ENCODE measurements around the gene BTAF1.

Gene BTAF1

DNA sequence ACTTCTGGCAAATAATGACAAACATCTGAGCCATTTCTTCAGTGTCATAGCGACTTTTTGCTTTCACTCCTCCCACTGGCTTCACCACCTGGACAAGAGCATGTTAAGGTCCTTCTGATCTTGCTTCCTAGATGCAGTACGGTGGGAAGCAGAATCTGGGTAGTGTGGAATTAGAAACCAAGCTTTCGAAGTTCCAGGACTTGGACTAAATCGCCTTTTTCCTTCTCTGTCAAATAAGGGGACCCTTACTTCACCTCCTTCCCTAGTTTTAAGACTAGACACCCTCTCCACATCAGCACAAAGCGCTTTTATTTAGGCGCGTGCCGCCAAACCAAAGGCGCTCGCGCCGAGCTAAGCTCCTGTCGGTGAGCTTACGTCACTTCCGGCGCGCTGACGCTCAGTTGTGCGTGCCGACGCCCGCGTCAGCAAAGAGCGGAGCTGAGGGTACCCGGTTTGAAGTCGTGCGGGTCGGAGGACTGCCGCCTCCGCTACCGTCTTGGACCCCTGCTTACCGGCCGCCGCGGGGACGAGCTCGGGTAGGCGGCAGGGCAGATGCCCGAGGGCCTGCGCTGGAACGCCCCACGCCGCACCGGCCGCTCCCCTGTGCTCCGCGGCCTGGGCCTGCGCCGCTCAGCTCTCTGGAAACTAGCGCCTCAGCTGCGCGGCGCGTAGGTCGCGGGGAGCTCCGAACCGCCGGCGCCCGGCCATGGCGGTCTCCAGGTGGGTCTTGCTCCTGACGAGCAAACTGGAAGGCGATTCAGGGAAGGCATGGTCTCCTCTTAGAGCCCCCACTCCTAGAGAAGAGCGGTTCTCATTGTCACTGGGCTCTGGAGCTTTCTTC is at the start of gene BTAF1:
BTAF1 (plus strand) TSS at position 400 of the 841 bp plus-strand sequence; CDS start at position 707, 307 bp downstream.
- H3K4me3 ChIP-seq (ENCODE audit: low read depth, low read length) = peak within 1 kb of the TSS; percentile 82
- TF ChIP-seq, protein P1, sequence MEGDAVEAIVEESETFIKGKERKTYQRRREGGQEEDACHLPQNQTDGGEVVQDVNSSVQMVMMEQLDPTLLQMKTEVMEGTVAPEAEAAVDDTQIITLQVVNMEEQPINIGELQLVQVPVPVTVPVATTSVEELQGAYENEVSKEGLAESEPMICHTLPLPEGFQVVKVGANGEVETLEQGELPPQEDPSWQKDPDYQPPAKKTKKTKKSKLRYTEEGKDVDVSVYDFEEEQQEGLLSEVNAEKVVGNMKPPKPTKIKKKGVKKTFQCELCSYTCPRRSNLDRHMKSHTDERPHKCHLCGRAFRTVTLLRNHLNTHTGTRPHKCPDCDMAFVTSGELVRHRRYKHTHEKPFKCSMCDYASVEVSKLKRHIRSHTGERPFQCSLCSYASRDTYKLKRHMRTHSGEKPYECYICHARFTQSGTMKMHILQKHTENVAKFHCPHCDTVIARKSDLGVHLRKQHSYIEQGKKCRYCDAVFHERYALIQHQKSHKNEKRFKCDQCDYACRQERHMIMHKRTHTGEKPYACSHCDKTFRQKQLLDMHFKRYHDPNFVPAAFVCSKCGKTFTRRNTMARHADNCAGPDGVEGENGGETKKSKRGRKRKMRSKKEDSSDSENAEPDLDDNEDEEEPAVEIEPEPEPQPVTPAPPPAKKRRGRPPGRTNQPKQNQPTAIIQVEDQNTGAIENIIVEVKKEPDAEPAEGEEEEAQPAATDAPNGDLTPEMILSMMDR (IDR thresholded peaks at IDR 0.05; ENCODE audit: borderline replicate concordance, insufficient read depth, low read depth, low read length) = no peak

DNA sequence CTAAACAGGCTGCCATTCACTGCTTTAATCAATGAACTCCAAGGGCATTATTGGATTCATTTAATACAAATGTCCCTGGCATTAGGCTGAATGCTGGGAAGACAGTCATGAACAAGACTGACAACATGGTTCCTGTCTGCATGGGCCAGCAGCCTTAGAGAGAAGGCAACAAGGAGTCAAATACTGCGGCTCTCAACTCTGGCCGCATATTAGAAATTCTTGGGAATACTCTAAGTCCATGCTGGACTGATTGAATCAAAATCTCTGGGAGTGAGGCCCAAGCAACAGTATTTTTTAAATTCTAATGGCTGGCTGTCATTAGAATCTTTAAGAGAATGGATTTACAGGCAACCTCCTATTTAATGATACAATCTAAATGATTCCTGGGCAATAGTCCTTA is 48.4 kb upstream of the BTAF1 start:
- no peak overlapping the region for H3K4me3 ChIP-seq (ENCODE audit: low read depth, low read length)
- TF ChIP-seq, protein P1 (IDR thresholded peaks at IDR 0.05; ENCODE audit: borderline replicate concordance, insufficient read depth, low read depth, low read length) = no peak

DNA sequence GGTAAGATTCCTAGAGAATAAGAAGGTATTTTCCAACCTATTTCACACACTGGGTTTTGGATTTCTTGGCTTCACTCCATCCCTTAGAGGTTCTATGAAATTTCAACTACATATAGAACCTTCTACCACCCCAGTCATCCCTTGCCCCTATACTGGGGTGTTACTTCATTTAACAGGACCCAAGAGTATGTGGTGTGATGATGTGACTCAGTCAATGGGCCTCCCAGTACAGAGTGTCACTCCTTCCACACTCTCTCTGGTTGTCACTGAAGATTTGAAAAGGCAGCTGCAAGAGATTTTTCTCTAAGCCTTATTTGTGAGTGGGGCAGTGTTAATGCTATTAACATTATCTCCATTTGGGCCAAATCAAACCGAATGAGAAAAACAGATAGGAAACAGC is 47.8 kb upstream of the BTAF1 start:
- TF ChIP-seq, protein P1 (IDR thresholded peaks at IDR 0.05; ENCODE audit: borderline replicate concordance, insufficient read depth, low read depth, low read length) = no peak
- no peak overlapping the region for H3K4me3 ChIP-seq (ENCODE audit: low read depth, low read length)

DNA sequence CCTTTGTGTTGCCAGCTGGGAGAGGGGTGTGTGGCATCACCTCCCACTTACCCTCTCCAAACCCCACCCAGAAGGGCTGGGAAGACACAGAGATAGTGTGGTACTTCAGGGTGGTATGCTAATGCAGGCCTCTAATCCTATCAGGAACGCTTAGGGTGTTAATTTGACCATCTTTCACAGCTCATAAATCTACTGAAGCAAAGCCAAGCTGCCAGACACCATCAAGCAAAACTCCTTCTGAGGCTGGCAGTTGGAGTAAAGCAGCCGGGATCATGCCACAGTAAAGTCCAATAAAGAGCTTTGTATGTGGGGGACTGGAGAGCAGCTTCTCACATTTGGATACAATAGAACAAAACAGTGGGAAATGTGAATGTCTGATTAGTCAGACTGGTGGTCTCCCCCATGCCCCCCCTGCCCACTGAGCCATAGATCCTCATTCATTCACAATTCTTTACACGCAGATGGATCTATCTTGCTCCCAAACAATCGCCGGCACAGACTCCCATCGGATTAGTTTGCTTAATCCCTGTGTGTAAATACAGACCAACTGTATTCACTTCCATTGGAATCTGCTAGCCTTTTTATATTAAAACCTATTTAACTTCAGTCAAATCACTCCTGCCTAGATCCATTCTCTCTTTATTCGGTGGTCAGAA is 43.9 kb upstream of the BTAF1 start:
- TF ChIP-seq, protein P1 (IDR thresholded peaks at IDR 0.05; ENCODE audit: borderline replicate concordance, insufficient read depth, low read depth, low read length) = no peak
- no peak overlapping the region for H3K4me3 ChIP-seq (ENCODE audit: low read depth, low read length)

DNA sequence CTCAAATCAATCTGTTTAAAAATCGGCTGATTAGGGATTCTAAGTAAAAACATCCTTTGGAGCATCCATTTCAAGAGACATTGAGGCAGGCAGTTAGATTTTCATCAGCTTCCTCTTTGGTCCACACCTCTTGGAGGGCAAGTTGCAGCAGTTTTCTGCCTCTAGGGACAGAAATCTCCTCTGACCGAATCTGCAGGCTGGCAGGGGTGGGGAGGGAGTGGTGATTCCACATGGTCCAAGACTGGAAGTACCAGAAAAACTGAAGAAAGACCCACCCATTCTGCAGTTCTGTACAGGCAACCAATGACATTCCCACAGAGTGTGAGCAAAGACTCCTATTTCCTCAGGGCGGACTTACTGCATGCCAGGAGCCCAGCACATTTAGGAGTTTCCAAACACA is 43.3 kb upstream of the BTAF1 start:
- no peak overlapping the region for H3K4me3 ChIP-seq (ENCODE audit: low read depth, low read length)
- TF ChIP-seq, protein P1 (IDR thresholded peaks at IDR 0.05; ENCODE audit: borderline replicate concordance, insufficient read depth, low read depth, low read length) = no peak

DNA sequence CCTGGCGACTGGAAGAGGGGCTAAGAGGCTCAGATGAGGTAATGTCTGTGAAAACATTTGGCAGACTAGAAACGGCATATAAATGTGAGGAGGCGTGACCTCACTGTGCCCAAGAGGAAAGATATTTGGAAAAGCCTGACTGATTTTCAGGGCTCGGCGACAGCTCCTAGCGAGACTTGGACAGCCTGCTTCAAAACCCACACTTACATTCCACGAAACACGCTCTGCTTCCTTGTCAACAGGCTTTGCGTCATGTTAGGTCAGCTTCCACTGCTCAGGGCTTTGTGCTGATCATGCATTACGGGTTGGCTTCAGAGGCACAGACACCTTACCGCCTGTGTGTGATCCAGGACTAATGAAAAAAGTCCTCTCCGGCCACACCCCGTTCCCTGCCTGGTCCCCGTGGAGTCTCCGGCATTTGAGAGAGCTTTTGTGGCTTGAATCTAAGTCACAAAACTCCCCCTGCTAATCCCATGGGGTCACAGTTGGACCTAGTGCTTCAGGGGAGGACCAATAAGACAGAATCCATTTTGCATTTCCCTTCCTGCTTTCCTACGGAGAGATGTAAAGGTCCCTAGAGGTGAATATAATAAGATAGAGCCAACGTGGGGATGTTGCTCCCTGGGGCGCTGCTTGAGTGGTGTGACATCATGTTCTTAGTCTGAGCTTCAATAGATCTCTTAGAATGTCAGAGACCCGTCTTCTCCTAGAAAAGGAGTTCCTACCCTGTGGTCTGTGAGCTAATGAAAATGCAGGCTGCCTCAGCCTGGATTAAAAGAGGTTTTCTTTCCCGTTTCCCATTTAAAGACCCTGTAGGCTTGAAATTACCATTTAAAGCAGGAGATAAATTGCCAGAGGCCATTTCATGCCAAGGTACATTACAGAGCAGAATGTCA is 39.8 kb upstream of the BTAF1 start:
- TF ChIP-seq, protein P1 (IDR thresholded peaks at IDR 0.05; ENCODE audit: borderline replicate concordance, insufficient read depth, low read depth, low read length) = no peak
- H3K4me3 ChIP-seq (ENCODE audit: low read depth, low read length) = no peak overlapping the region
